ENCODE data around the gene CTNND2. TPM values are rescaled to one million over a fixed set of nuclear protein-coding genes. Genes with fewer than 3 reads are reported as not detected.

The CTNND2 gene
- total RNA-seq, 1 donor from 2014 or later = 0.29 TPM

GRCh38 chr5:11814373-11814772 lies 89.9 kb downstream of the CTNND2 start:
- H3K4me3 ChIP-seq (ENCODE audit: low read depth, low read length) = no peak overlapping the region
- no peaks in the 10 kb centered on the region for H3K27me3 ChIP-seq (ENCODE audit: control insufficient read depth, insufficient read depth, low read length)
- DNase-seq (ENCODE audit: low read depth) = no peak
- no peaks in the 10 kb centered on the region for H3K36me3 ChIP-seq (ENCODE audit: control insufficient read depth, insufficient read depth, low read length)
- no peak for TF ChIP-seq CTCF (IDR thresholded peaks at IDR 0.05; ENCODE audit: insufficient read depth, low read length, poor library complexity, severe bottlenecking)

GRCh38 chr5:11809407-11809806 lies 94.8 kb downstream of the CTNND2 start:
- no peak for TF ChIP-seq CTCF (IDR thresholded peaks at IDR 0.05; ENCODE audit: insufficient read depth, low read length, poor library complexity, severe bottlenecking)
- no peak for DNase-seq (ENCODE audit: low read depth)
- Histone ChIP-seq H3K36me3 (ENCODE audit: control insufficient read depth, insufficient read depth, low read length) (no peaks in the 10 kb centered on the region), H3K27me3 (ENCODE audit: control insufficient read depth, insufficient read depth, low read length) (no peaks in the 10 kb centered on the region), H3K4me3 (ENCODE audit: low read depth, low read length) (no peak overlapping the region)

- no peak for DNase-seq (ENCODE audit: low read depth)
- no peaks in the 10 kb centered on the region for H3K27me3 ChIP-seq (ENCODE audit: control insufficient read depth, insufficient read depth, low read length)
- no peak overlapping the region for H3K4me3 ChIP-seq (ENCODE audit: low read depth, low read length)
- H3K36me3 ChIP-seq (ENCODE audit: control insufficient read depth, insufficient read depth, low read length) = no peaks in the 10 kb centered on the region
- no peak for TF ChIP-seq CTCF (IDR thresholded peaks at IDR 0.05; ENCODE audit: insufficient read depth, low read length, poor library complexity, severe bottlenecking)
Measured at GRCh38 chr5:11803436-11803835, 100.8 kb downstream of the CTNND2 start.

GRCh38 chr5:11801061-11801460 lies 103.2 kb downstream of the CTNND2 start:
- no peaks in the 10 kb centered on the region for H3K27me3 ChIP-seq (ENCODE audit: control insufficient read depth, insufficient read depth, low read length)
- no peak for TF ChIP-seq CTCF (IDR thresholded peaks at IDR 0.05; ENCODE audit: insufficient read depth, low read length, poor library complexity, severe bottlenecking)
- no peak overlapping the region for H3K4me3 ChIP-seq (ENCODE audit: low read depth, low read length)
- H3K36me3 ChIP-seq (ENCODE audit: control insufficient read depth, insufficient read depth, low read length) = no peaks in the 10 kb centered on the region
- no peak for DNase-seq (ENCODE audit: low read depth)

- TF ChIP-seq CTCF (IDR thresholded peaks at IDR 0.05; ENCODE audit: insufficient read depth, low read length, poor library complexity, severe bottlenecking) = no peak
- no peak overlapping the region for H3K4me3 ChIP-seq (ENCODE audit: low read depth, low read length)
- no peak for DNase-seq (ENCODE audit: low read depth)
- H3K27me3 ChIP-seq (ENCODE audit: control insufficient read depth, insufficient read depth, low read length) = no peaks in the 10 kb centered on the region
- H3K36me3 ChIP-seq (ENCODE audit: control insufficient read depth, insufficient read depth, low read length) = no peaks in the 10 kb centered on the region
Measured at GRCh38 chr5:11797132-11797531, 107.1 kb downstream of the CTNND2 start.

GRCh38 chr5:11793396-11793795 lies 110.8 kb downstream of the CTNND2 start:
- no peak overlapping the region for H3K4me3 ChIP-seq (ENCODE audit: low read depth, low read length)
- TF ChIP-seq CTCF (IDR thresholded peaks at IDR 0.05; ENCODE audit: insufficient read depth, low read length, poor library complexity, severe bottlenecking) = no peak
- no peaks in the 10 kb centered on the region for H3K27me3 ChIP-seq (ENCODE audit: control insufficient read depth, insufficient read depth, low read length)
- DNase-seq (ENCODE audit: low read depth) = no peak
- no peaks in the 10 kb centered on the region for H3K36me3 ChIP-seq (ENCODE audit: control insufficient read depth, insufficient read depth, low read length)
